CD8-positive, alpha-beta memory T cell (primary cell): ENCODE data around the gene PSMB2. TPM values are rescaled to one million over a fixed set of nuclear protein-coding genes. Genes with fewer than 3 reads are reported as not detected.

ENCODE experiments used
- CTCF ChIA-PET: fragments of 350-600 bp; sonication (Branson Sonifier 250); formaldehyde crosslinking; loops from one replicate; lab custom pipeline; 2021; ENCODE audit warnings: antibody characterized with exemption; lab: Charles Lee
- POLR2A ChIA-PET: fragments of 350-600 bp; sonication (Branson Sonifier 250); formaldehyde crosslinking; loops from one replicate; lab custom pipeline; 2021; ENCODE audit warnings: antibody characterized with exemption; lab: Charles Lee
- DNase-seq, 5 donors: peaks; one replicate each; pipeline versions ENCODE4 v3.0.0 to v3.0.0-alpha.2; 2020 to 2022; ENCODE audit warnings: mixed read lengths in 1 of 5
- H3K27ac ChIP-seq: one replicate; pipeline ENCODE4 v1.7.0; 2013; ENCODE audit warnings: low read depth, mild to moderate bottlenecking, low read length, moderate library complexity
- H3K27me3 ChIP-seq: 2 replicates; pipeline ENCODE4 v1.7.0; 2013; ENCODE audit warnings: low read length, mild to moderate bottlenecking; ENCODE audit not compliant: insufficient read depth, poor library complexity, severe bottlenecking
- H3K36me3 ChIP-seq: 2 replicates; pipeline ENCODE4 v1.7.0; 2013; ENCODE audit warnings: mild to moderate bottlenecking, low read length, moderate library complexity; ENCODE audit not compliant: insufficient read depth
- H3K4me1 ChIP-seq: 2 replicates; pipeline ENCODE4 v1.7.0; 2013; ENCODE audit warnings: mild to moderate bottlenecking, low read length, moderate library complexity; ENCODE audit not compliant: insufficient read depth
- H3K4me3 ChIP-seq: 2 replicates; pipeline ENCODE4 v1.7.0; 2013; ENCODE audit warnings: mild to moderate bottlenecking, low read length
- H3K9me3 ChIP-seq: 2 replicates; pipeline ENCODE4 v1.7.0; 2013; ENCODE audit warnings: mild to moderate bottlenecking, low read length
- H3K27ac Mint-ChIP-seq, 8 donors: one replicate each; pipeline ENCODE4 v1.8.0; 2020 to 2021; ENCODE audit warnings: mixed read lengths in 8 of 8, mild to moderate bottlenecking in 6 of 8, inconsistent platforms in 3 of 8, moderate library complexity in 3 of 8
- H3K27me3 Mint-ChIP-seq, 2 donors: one replicate each; pipeline ENCODE4 v1.8.0; 2020 to 2021; ENCODE audit warnings: mixed read lengths in 2 of 2, mild to moderate bottlenecking in 1 of 2, moderate library complexity in 1 of 2
- H3K36me3 Mint-ChIP-seq, 3 donors: one replicate each; pipeline ENCODE4 v1.8.0; 2020 to 2021; ENCODE audit warnings: mixed read lengths in 3 of 3, inconsistent platforms in 1 of 3, mild to moderate bottlenecking in 1 of 3
- H3K4me1 Mint-ChIP-seq, 3 donors: one replicate each; pipeline ENCODE4 v1.8.0; 2020 to 2021; ENCODE audit warnings: mixed read lengths in 3 of 3, inconsistent platforms in 1 of 3, mild to moderate bottlenecking in 1 of 3
- H3K4me3 Mint-ChIP-seq, 7 donors: one replicate each; pipeline ENCODE4 v1.8.0; 2020 to 2021; ENCODE audit warnings: mixed read lengths in 7 of 7, mild to moderate bottlenecking in 6 of 7, moderate library complexity in 4 of 7, inconsistent platforms in 2 of 7
- H3K9me3 Mint-ChIP-seq, 5 donors: one replicate each; pipeline ENCODE4 v1.8.0; 2020 to 2022; ENCODE audit warnings: mixed read lengths in 5 of 5, mild to moderate bottlenecking in 3 of 5, moderate library complexity in 2 of 5, inconsistent platforms in 1 of 5
- polyA plus RNA-seq: library from polyadenylated mRNA; unstranded; fragments of 300-500 nt; fragmentation: Illumina TruSeq; gene quantifications from one replicate; pipeline ENCODE4 v1.2.3, GENCODE V29; 2021
- total RNA-seq, 2 experiments: library from RNA; stranded (reverse); gene quantifications; one replicate each; pipeline ENCODE4 v1.2.3, GENCODE V29; 2021

Gene PSMB2
- total and polyA plus RNA-seq, 3 experiments from 2014 or later = 87.0 to 119 (median 117) TPM

DNA sequence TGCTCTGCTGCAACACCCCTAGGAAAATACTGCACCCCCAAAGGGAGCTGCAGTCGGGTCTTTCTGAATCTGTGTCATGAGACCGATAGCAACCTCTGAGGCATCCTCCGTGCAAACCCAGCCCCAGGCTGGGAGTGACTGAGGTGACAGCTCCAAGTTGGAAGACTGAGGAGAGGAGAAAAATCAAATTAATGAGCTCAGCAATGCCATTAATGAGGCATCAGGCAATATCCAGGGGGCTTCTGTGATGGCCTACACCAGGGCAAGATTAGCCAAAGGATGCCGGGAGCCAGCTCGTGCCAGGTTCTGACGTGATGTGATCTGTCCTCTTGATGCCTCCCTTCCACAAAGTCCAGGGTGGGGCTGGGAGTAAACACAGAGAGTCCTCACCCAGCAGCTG lies 30.8 kb upstream of the PSMB2 start:
- no peak for DNase-seq
- no peak overlapping the region for H3K27ac ChIP-seq
- peak overlapping the region in 1 of 8 donors; percentile 3 for H3K27ac Mint-ChIP-seq
- ChIA-PET CTCF (no interaction called here), POLR2A (no interaction called here)
- peaks cover 11% of the 10 kb centered on the region for H3K27me3 ChIP-seq
- no peaks in the 10 kb centered on the region for H3K9me3 Mint-ChIP-seq
- H3K36me3 Mint-ChIP-seq = no peaks in the 10 kb centered on the region
- H3K9me3 ChIP-seq = no peaks in the 10 kb centered on the region
- no peak overlapping the region for H3K4me3 ChIP-seq
- peaks cover 9 to 50% of the 10 kb centered on the region in 2 donors for H3K27me3 Mint-ChIP-seq
- H3K4me3 Mint-ChIP-seq = no peak overlapping the region
- no peaks in the 10 kb centered on the region for H3K4me1 ChIP-seq
- no peaks in the 10 kb centered on the region for H3K36me3 ChIP-seq
- H3K4me1 Mint-ChIP-seq = no peaks in the 10 kb centered on the region

DNA sequence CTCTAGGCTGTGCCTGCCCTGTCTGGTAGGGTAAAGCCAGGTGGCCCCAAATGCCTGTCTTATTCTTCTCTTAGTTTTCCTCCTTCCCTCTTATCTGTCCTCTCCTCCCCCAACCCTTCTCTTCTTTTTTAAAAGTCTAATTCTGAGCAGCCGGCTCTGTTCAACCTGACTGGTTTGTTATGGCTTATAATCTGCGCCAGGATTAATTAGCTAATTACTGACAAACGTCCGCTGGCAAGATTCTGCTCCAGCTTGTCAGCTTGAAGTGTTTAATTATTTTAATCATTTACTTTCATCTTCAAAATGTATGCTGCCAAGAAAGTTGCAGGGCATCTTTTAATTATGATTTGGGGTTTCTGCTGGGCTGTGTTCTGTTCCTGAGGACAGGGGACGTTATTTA lies 27.2 kb upstream of the PSMB2 start:
- ChIA-PET POLR2A (no interaction called here), CTCF (no interaction called here)
- H3K27me3 ChIP-seq = peaks cover 11% of the 10 kb centered on the region
- no peak for DNase-seq
- no peaks in the 10 kb centered on the region for H3K36me3 ChIP-seq
- Mint-ChIP-seq H3K9me3 (no peaks in the 10 kb centered on the region), H3K27me3 (peaks cover 2 to 48% of the 10 kb centered on the region in 2 donors), H3K27ac (no peak overlapping the region), H3K4me3 (no peak overlapping the region), H3K4me1 (no peaks in the 10 kb centered on the region), H3K36me3 (no peaks in the 10 kb centered on the region)
- no peak overlapping the region for H3K4me3 ChIP-seq
- H3K9me3 ChIP-seq = no peaks in the 10 kb centered on the region
- no peak overlapping the region for H3K27ac ChIP-seq
- H3K4me1 ChIP-seq = no peaks in the 10 kb centered on the region

DNA sequence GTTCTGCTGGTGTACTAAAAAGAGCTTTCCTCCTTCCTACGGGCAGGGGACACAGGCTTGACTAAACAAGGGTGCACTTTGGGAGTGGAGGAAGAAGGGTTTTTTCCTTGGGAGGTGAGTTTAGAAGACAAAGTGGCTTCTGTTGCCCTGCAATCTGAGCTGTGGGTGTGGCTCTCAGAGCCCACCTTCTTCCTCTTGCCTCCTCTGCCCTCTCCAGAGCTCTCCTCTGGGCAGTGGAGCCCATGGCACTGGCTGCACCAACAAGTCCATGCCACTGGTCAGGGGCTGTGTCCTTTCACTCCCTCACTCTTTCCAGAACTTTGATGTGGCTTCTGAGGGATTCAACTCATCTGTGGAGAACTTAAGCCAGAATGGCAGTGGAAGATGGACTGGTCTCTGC lies 25.6 kb upstream of the PSMB2 start:
- POLR2A ChIA-PET = no interaction called here

DNA sequence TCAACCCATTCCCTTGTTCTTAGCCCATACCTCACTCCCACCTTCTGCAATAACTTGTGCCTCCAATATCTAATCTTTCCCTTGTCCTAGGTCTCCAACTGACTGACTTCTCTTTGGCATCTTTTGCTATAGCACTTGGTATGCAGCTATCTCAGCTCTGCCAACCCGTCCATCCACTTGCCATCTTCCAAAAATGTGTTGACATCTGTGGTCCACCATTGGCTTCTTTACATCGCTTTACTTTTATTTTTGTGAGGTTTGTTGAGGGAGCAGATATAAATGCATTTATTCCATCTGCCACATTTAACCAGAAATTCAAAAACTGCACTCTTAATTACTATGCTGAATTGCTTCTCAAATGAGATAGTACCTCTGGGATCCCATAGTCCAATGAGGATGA lies 24.9 kb upstream of the PSMB2 start:
- H3K9me3 Mint-ChIP-seq = peaks cover 0 to 3% (median 0%) of the 10 kb centered on the region in 5 donors
- H3K4me1 Mint-ChIP-seq = no peaks in the 10 kb centered on the region

More for the DNA sequence above, 25.6 kb upstream of the PSMB2 start:
- no peak for DNase-seq
- Mint-ChIP-seq H3K27ac (no peak overlapping the region), H3K4me3 (no peak overlapping the region), H3K9me3 (no peaks in the 10 kb centered on the region), H3K27me3 (peaks cover 2 to 33% of the 10 kb centered on the region in 2 donors), H3K4me1 (no peaks in the 10 kb centered on the region), H3K36me3 (no peaks in the 10 kb centered on the region)
- H3K36me3 ChIP-seq = no peaks in the 10 kb centered on the region
- H3K27me3 ChIP-seq = peaks cover under 1% of the 10 kb centered on the region
- CTCF ChIA-PET = interaction anchor here (0.8 kb wide), 1 partner anchor 21 kb away, joined by 3 read pairs; no protein-coding TSS in a partner anchor
- no peaks in the 10 kb centered on the region for H3K9me3 ChIP-seq
- no peaks in the 10 kb centered on the region for H3K4me1 ChIP-seq
- H3K27ac ChIP-seq = no peak overlapping the region
- no peak overlapping the region for H3K4me3 ChIP-seq

DNA sequence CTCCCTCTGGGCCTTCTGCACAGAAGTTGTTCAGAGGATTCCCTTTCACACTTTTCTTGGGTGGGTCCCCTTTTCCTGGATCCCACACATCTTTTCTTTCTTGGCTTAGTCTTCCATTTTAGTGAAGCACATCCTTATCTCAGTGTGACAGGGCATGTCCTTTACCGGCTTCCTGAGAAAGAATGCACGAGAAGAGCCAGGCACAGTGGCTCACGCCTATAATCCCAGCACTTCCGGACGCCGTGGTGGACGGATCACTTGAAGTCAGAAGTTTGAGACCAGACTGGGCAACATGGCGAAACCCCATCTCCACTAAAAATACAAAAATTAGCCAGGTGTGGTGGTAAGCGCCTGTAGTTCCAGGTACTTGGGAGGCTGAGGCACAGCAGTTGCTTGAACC lies 22.1 kb upstream of the PSMB2 start:
- Mint-ChIP-seq H3K4me1 (no peaks in the 10 kb centered on the region), H3K27ac (no peak overlapping the region), H3K9me3 (peaks cover 0 to 3% (median 0%) of the 10 kb centered on the region in 5 donors), H3K27me3 (peaks cover 2 to 33% of the 10 kb centered on the region in 2 donors), H3K36me3 (no peaks in the 10 kb centered on the region), H3K4me3 (no peak overlapping the region)
- no peaks in the 10 kb centered on the region for H3K9me3 ChIP-seq
- CTCF ChIA-PET = no interaction called here
- H3K4me3 ChIP-seq = no peak overlapping the region
- H3K27ac ChIP-seq = no peak overlapping the region
- no peaks in the 10 kb centered on the region for H3K36me3 ChIP-seq
- H3K4me1 ChIP-seq = no peaks in the 10 kb centered on the region
- DNase-seq = no peak
- no peaks in the 10 kb centered on the region for H3K27me3 ChIP-seq
- POLR2A ChIA-PET = no interaction called here

More for the DNA sequence above, 24.9 kb upstream of the PSMB2 start:
- no peaks in the 10 kb centered on the region for H3K9me3 ChIP-seq
- ChIA-PET POLR2A (no interaction called here), CTCF (interaction anchor here (0.8 kb wide), 1 partner anchor 20 kb away, joined by 3 read pairs; no protein-coding TSS in a partner anchor)
- Mint-ChIP-seq H3K27me3 (peaks cover 2 to 37% of the 10 kb centered on the region in 2 donors), H3K27ac (peak overlapping the region in 1 of 8 donors; percentile 6), H3K36me3 (no peaks in the 10 kb centered on the region), H3K4me3 (no peak overlapping the region)
- no peaks in the 10 kb centered on the region for H3K4me1 ChIP-seq
- no peaks in the 10 kb centered on the region for H3K36me3 ChIP-seq
- no peak for DNase-seq
- no peak overlapping the region for H3K27ac ChIP-seq
- H3K27me3 ChIP-seq = no peaks in the 10 kb centered on the region
- H3K4me3 ChIP-seq = no peak overlapping the region

DNA sequence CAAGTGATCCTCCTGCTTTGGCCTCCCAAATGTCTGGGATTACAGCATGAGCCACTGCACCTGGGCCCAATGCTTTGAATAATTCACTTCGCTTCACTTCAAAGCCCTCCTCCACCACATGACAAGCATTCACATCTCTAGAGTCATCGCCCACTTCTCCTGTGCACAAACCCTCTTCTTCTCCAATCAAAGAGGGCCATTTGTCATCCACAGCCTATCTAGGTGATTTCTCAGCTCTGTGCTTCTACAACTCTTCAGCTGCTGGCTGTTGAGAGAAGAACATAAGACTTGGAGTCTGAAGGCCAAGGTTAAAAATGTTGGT lies 20.1 kb upstream of the PSMB2 start:
- ChIA-PET POLR2A (no interaction called here), CTCF (no interaction called here)
- Mint-ChIP-seq H3K27ac (no peak overlapping the region), H3K9me3 (peaks cover 0 to 3% (median 0%) of the 10 kb centered on the region in 5 donors), H3K4me3 (no peak overlapping the region), H3K27me3 (peaks cover 2 to 16% of the 10 kb centered on the region in 2 donors), H3K4me1 (no peaks in the 10 kb centered on the region), H3K36me3 (no peaks in the 10 kb centered on the region)
- Histone ChIP-seq H3K9me3 (no peaks in the 10 kb centered on the region), H3K4me1 (no peaks in the 10 kb centered on the region), H3K27ac (no peak overlapping the region), H3K27me3 (no peaks in the 10 kb centered on the region), H3K4me3 (no peak overlapping the region), H3K36me3 (no peaks in the 10 kb centered on the region)
- DNase-seq = no peak

DNA sequence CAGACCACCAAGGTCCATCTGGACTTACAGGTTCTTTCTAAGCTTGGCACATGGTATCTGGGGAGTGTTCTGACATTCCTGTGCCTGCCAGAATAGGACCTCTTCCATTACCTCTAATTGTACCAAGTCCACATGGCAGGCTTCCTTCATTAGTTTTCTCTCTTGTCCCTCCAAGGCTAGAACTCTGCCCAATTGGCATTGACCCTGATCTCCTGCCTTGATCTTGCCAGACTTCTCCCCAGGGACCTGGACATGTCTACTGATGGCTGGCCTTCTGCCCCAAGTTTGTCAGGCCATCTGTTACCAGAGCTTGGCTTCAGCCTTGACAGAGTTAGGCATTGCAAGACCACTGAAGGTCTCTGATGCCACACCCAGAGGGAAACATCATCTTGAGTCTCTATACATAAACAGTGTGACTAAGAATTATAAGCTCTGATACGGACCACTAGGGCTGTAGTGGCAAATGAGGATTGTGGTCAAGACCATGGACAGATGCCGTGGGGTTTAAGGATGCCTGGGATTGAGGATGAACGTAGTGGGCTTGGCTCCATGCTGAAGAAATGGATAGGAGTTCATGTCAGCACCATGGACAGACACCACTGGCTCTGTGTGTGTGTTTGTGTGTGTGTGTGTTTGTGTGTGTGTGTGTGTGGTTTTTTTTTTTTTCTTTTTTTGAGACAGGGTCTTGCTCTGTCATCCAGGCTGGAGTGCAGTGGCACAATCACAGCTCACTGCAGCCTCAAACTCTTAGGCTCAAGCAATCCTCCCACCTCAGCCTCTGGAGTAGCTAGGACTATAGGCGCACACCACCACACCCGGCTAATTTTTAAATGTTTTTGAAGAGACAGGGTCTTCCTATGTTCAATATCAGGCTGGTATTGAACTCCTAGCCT lies 19.5 kb upstream of the PSMB2 start:
- Histone ChIP-seq H3K9me3 (no peaks in the 10 kb centered on the region), H3K36me3 (no peaks in the 10 kb centered on the region), H3K27ac (no peak overlapping the region), H3K27me3 (no peaks in the 10 kb centered on the region), H3K4me1 (no peaks in the 10 kb centered on the region), H3K4me3 (no peak overlapping the region)
- peak overlapping the region in 1 of 8 donors; percentile 7 for H3K27ac Mint-ChIP-seq
- no peak for DNase-seq
- H3K9me3 Mint-ChIP-seq = peaks cover 0 to 3% (median 0%) of the 10 kb centered on the region in 5 donors
- no peaks in the 10 kb centered on the region for H3K36me3 Mint-ChIP-seq
- POLR2A ChIA-PET = no interaction called here
- no peaks in the 10 kb centered on the region for H3K4me1 Mint-ChIP-seq
- H3K4me3 Mint-ChIP-seq = no peak overlapping the region
- H3K27me3 Mint-ChIP-seq = peaks cover 2 to 10% of the 10 kb centered on the region in 2 donors
- CTCF ChIA-PET = no interaction called here

DNA sequence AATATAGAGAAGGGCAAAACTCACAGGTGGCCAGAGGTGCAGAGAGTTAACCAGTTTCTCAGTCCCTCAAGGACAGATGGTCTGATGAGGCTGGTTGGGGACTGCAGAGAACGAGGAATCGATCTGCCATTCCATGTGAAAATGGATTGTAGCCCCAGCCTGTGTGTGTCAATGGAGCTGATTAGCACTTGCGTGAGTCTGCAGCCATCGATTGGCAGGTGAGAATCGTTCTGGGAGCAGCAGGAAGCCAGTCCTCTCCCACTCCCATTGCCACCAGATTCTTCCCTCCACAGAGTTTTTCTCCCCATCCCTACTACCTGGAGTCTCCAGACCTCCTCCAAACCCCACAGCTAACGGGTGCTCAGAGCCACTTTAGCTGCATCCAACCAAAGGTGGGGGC lies 18.3 kb upstream of the PSMB2 start:
- H3K27me3 Mint-ChIP-seq = peaks cover 2 to 10% of the 10 kb centered on the region in 2 donors
- H3K27ac Mint-ChIP-seq = no peak overlapping the region
- ChIA-PET POLR2A (no interaction called here), CTCF (no interaction called here)
- H3K9me3 ChIP-seq = no peaks in the 10 kb centered on the region
- H3K27me3 ChIP-seq = no peaks in the 10 kb centered on the region
- no peak overlapping the region for H3K4me3 Mint-ChIP-seq
- peaks cover 0 to 3% (median 0%) of the 10 kb centered on the region in 5 donors for H3K9me3 Mint-ChIP-seq
- no peaks in the 10 kb centered on the region for H3K36me3 Mint-ChIP-seq
- no peak overlapping the region for H3K27ac ChIP-seq
- no peaks in the 10 kb centered on the region for H3K4me1 ChIP-seq
- no peak for DNase-seq
- H3K36me3 ChIP-seq = no peaks in the 10 kb centered on the region
- no peaks in the 10 kb centered on the region for H3K4me1 Mint-ChIP-seq
- H3K4me3 ChIP-seq = no peak overlapping the region
